Stimulated activated CD8-positive, alpha-beta memory T cell treated with anti-CD3 and anti-CD28 coated beads, Interleukin-12 subunit alpha, Interleukin-12 subunit beta, amount 100 ng/mL, for 24 hours (primary cell): ENCODE data around the gene ANTXR1.

ENCODE experiments used
- DNase-seq: peaks from one replicate; pipeline ENCODE4 v3.0.0-alpha.2; 2020; ENCODE audit errors: extremely low read depth

Gene ANTXR1

DNA sequence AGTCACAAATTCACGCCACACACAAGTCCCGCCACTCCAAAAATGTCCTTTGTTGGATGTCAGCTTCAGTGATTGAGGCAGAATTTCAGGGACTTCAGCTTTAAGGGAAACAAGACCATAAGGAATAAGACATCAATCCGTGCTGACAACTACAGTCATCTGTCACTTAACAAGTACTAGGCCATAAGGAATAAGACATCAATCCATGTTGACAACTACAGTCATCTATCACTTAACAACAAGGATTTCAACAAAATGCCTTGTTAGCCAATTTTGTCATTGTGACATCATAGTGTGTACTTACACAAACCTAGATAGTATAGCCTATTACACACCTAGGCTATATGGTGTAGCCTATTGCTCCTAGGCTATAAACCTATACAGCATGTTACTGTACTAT lies 58.0 kb downstream of the ANTXR1 start:
- DNase-seq = no peak

DNA sequence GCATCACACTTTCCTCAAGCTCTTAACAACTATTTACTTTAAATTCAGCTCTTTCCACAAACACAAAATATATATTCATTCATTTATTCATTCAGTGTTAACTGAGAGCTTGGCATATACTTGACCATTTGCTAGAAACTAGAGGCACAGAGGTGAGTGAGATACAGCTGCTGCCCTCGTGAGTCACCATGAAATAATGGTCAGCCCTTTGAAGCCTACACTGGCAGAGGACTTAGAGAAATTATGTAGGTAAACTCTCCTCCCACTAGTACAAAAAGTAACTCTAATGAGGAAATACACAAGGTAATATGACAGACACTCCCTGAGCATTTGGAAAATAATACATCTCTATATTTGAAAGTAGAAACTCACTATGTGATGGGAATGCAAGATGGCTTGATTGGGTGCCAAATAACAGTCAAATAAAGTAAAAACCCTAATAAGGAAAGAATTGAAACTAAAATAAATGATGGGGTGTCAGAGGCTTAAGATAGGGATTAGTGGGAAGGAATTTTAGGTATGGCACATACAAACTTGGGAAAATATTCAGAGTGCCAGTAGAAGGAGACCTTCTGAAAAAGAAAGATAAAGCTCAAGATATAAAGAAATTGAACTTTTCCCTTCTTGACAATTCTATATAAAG lies 61.1 kb downstream of the ANTXR1 start:
- no peak for DNase-seq

DNA sequence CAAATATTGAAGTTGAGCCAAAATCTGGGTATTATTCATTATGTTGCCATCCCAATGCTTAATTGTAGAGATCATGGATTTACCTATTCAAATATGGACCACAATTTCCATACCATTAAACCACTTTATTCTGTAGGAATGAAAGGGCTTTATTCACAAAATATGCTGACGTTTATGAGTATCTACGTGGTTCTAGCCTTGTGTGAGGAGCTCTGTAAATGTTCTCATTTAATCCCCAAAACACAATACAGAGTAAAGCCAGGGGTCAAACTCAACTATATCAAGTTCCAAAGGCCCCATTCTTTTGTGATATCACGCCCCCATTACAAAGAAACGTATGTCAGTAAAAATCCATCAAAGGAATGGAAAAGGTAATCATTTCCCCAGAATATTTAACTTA lies 61.9 kb downstream of the ANTXR1 start:
- DNase-seq = no peak

DNA sequence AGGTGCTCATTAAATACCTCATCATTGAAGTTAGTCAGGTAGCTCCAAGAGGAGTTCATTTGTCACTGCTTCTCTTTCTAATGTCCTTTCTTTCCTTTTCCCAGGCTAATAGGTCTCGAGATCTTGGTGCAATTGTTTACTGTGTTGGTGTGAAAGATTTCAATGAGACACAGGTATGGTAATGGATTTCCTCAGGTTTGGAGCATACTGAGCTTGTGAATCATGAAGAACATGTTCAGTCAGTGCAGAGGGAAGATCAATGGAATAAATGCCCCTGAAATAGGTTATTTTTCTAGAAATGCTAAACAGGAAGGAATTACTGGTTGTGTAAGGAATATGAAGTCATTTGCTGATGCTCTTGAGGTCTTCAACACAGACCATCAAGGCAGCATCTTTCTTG lies 62.5 kb downstream of the ANTXR1 start:
- DNase-seq = no peak

DNA sequence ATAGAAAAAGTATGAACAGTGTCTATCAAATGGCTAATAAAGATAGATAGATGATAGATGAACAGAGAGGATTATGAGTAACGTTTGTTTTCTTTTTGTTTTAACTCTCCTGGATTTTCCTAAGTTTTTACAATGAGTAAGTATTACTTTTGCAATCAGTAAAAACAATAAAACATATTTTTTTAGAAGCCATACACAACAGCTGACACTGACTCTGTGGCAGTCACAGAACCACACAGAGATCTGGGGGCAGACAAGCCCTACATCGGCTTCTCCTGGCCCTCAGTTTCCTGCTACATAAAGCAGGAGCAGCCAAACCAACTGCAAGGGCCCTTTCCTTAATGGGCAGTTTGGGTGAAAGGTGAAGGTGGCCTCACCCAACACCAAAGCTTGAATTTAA lies 63.6 kb downstream of the ANTXR1 start:
- no peak for DNase-seq

DNA sequence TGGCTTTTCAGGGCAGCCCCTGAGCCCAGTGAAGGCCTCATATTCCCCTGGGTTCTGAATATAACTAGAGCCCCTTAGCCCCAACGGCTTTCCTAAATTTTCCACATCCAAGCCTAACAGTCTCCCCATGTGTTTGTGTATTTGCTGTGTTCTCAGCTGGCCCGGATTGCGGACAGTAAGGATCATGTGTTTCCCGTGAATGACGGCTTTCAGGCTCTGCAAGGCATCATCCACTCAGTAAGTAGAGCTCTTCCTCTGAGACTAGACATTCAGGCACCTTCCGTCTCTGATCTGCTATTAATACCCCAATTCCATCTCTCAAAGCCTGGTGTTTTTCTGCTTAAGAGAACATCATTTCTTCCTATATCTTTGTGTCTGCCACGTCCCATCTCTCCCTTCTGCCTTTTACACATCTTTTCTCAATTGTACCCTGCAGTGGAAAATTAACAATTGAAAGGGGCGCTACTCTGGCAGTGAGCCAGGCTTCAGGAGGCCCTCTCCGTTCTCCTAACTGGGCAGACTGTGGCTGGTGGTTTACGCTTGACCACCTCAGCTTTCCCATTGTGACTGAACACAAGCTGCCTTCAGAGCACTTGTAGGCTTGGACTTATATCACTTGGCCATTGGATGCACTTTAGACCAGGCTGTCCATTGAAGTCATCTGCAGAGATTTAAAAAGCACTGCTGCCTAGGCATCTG lies 64.4 kb downstream of the ANTXR1 start:
- no peak for DNase-seq

DNA sequence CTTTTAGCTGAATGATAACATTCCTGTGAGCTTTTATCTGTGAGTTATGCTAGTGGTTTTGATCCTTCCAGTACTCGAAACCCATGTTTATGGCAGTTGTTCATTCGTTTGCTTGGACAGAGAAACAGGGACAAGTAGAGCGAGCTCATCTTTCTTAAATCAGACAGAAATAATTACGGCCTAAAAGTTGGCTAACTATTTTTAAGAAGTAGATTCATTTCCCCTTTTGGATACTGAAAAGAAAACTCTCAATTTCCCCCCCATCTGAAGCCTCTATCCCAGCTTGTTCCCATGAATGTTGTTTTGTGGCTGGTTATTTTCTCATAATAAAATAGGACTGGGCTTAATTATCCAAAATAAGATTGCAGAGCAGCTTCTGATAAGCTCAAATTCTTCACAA lies 67.1 kb downstream of the ANTXR1 start:
- no peak for DNase-seq

DNA sequence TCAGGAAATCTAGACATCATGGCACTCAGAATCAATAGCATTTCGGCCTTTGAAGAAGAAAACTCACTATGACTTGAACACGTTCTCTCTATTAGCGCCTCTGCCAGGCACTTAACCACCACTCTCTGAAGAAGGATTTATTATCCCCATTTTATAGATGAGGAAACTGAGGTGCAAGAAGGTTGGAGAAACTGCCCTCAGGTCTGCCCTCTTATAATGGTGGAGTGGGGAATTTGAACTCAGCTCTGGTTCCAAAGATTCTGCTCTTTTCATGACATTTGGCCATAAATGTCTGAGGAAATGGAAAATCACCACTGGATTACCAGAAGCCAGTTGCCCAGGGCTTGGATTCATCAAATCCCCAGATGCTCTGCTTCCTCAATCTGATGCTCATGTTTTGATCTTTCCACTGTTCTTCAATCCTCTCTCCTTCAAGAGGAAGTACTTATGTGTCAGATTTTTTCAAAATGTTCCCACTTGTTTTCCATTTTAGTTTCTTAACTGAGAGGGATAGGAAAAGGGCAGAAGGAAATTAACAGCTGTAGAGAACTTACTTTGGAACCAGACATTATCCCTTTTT lies 68.1 kb downstream of the ANTXR1 start:
- DNase-seq = no peak

DNA sequence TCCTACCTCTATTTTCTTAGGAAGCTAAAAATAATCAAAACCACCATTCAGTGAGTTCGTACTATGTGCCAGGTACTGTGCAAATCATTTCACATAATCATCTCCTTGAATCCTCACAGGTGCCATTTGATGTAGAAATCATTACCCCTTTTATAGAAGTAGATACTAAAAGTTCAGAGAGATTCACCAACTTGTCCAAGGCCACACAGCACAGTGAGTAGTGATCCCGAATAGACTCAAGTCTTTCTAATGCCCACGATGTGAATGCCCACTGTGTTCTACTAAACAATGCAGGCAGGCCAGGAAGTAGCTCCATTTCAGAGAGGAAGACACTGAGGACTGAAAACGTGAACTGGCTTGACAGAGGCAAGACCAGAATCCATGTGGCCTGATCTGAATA lies 68.8 kb downstream of the ANTXR1 start:
- no peak for DNase-seq

DNA sequence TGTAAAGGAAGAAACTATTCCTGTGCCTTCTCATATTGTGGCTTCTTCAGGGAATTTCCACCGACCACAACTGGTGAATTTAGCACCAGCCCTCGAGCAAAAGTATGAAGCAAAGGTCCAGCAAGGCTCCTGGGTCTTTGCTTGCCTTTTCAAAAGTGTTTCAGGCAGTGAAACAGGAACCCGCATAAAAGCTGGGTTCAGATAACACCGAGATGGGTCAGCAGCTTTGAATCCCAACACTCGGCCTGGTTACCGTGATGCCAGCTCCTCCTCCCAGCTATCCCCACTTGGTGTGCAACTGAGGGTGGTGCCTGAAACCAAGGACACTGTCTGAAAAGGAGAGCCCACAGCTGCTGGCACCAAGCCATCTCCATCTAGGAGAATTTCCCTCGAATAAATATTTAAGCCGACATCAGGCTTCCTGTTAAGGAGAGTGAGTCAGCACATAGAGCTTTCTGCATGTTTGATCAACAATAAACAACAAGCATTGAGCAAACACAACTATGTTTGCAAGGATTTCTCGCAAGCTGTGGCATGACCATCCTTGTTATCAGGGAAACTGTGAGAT lies 69.5 kb downstream of the ANTXR1 start:
- DNase-seq = no peak

DNA sequence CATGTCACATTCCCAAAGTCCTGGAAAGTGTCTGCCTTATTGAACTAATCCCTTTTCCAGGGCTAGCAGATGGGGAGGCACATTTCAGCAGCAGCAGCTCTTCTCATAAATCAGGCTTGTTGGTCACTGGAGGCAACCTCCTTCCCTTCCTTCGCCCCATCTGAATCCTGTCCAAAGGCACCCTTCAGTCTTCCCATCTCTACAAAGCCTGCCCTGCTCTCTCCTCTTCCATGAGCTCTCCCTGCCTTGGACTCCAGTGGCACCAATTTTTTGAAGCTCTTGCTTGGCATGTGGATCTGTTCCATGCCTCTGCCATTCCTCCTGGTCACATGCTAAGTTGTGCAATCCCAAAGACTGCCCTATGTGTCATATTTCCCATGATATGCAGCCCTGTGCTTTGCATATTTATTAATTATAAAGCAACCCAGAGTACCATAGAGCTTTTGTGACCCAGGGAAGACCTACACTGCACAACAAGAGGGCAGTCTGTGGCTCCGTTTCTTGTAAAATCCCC lies 70.3 kb downstream of the ANTXR1 start:
- no peak for DNase-seq

DNA sequence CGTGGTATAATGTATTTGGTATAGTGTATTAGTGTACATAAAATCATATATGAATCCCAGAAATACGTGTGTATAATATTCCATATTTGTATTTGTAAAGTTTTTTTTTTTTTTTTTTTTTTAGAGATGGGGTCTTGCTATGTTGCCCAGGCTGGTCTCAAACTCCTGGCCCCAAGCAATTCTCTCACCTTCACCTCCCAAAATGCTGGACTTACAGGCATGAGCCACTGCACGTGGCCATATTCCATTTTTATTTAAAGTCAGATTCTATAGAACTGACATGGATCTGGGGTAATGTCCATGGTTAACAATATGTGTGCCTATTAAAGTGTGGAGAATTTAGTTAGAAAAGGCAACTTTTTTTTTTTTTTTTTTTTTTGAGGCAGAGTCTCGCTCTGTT lies 71.5 kb downstream of the ANTXR1 start:
- no peak for DNase-seq

DNA sequence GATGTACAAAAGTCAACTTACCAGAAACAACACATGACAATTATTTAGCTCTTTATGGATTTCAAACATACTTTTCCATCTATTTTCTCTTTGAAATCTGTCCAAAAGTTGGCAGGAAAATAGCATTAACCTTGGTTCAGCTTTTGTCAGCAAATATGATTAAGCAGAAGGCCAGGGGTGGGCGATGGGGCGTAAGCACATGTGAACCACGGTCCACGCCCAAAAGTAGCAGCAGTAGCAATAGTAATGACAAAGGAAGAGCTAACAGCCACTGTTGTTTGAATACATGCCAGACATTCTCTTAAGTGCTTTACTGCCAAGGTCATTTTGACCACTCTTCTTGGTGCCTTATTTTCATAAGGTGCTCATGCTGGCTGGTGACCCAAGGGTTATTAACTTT lies 73.5 kb downstream of the ANTXR1 start:
- no peak for DNase-seq

DNA sequence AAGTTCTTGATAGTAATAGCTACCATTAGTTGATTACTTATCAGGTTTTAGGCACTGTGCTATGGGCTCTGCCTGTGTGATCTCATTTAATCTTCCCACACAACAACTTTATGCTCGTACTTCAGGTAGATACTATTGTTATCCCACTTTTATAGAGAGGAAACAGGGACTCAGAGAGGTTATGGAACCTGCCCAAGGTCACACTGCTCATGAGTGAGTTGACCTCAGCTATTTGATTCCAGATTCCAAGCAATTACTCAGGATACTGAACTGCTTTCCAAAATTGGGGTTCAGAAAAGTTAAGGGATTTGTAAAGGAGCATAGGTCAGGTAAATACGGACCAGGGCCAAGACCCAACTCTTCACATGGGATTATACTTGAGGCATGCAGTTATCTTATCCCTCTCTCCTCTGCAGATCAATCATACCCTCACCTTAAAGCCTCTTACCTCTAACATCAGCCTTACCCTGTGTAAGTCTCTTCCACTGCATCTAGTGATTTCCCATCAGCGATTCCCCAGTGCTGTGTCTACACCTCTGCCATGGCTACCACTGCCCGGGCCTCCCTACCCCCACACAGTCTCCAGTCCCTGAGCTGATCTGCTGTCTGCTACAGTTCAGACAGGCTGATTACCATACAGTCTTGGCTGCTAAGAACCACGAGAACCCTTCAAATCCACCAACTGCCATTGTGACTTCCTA lies 74.4 kb downstream of the ANTXR1 start:
- DNase-seq = no peak

DNA sequence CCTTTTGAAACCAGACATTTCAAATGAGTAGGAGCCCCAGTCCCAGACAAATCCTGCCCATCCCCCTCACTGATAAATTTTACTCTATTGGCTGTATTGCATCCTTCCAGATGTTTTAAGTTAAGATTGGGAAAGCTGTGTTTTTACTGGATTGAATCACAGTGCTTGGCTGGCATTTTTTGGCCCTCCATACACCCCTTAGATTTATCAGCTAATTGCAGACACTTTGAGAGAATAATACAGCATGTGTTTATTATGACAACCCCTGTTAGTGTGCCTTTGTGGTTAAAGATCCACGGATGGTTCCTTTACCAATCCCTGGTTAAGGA lies 74.9 kb downstream of the ANTXR1 start:
- DNase-seq = no peak

DNA sequence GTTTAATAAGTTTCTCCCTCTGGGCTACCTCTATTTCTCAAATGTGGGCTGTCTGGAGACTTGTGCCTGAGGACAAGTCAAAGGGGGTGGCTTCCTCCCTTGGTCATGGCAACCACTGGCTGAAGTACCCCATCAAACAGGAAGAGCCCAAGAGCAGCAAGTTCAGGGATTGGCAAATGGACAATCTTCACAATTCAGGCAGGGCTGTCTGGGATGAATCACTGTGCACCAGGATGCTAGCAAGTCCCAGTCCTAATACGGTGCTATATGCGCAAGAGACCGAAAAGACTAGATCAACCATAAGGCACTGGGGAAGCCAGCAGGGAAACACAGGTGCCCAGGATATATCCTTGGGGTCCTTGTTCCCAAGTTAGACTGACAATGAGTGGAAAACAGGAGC lies 75.5 kb downstream of the ANTXR1 start:
- no peak for DNase-seq

DNA sequence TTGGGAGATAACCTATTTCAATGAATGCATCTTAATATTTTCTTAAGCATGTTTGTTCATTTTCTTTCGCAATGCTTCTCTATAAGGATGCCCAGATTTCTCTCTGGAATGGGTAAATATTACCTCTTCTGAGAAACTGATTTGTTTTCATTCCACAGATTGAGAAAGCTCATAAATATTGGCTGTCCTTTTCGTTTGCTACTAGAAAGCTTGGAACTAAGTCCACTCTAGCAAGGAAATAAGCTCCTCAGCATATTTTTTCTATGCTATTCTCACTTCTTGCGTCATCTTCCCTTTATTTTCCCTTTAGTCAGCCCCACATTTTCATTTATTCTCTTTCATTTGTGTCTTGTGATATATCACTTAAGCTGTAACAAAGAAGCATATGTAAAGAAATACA lies 76.3 kb downstream of the ANTXR1 start:
- DNase-seq = no peak

DNA sequence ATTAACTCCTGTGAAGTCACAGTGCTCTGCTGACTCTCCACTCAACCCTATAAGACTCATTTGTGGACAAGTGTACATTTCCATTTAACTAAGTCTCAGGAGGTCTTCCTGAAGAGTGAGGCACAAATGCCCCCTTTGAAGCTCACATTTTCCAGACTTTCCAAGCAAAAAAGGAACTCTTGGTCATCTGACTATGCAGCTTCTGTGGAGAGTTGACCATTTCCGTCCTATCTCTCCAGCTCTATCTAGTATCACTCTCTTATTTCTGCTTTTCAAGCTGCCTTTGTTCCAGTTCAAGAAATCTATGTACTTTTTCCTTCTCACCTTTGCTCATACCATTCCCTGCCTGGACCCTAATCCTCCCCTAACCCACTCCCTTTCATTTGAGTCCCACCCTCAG lies 77.0 kb downstream of the ANTXR1 start:
- no peak for DNase-seq

DNA sequence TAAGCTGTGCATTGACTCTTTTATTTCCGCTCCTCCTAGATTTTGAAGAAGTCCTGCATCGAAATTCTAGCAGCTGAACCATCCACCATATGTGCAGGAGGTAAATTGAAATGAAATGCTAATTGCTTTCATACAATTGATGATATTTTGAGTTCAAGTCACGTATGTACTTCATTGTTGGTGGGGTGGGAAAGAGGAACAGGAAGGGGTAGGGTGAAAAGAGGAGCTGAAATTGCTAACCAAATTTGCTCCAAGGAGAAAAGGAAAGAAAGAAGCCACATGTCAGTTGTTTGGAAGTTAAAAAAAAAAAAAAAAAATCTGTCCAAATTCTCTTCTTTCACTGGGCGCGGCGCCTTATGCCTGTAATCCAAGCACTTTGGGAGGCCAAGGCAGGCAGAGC lies 77.8 kb downstream of the ANTXR1 start:
- no peak for DNase-seq

DNA sequence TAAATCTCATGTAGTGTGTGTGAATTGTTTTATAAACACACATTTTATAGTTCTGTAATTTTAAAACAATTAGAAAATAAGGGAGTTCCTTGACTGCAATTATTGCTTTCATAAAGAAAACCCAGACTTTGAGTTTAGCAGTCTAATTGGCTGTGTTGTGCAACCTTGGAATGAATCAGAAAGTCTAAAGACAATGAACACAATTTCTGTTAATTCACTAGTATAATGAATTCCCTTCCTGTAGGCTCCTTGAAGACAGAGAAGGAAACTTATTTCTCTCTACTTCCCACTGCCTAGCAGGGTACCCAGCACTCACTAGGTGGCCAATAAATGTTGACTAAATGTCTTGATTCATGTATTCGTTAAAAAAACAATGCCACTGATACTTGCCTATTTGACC lies 79.9 kb downstream of the ANTXR1 start:
- DNase-seq = no peak

DNA sequence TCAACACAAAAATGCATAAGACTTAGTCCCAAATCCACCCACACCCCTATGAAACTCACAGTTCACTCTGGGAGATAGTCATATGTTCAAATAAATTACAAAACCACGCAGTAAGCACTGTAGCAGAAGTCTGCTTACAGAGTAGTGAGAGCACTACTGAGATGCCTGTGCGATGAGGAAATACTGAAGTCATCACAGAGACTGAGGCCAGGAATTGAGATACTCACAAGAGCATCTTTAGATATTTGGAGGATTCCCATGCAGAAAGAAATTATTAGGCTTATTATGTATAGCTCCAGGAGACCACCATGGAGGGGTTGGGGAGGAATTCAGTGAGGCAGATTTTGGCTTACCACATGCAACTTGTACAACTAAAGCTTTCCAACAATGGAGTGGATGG lies 82.3 kb downstream of the ANTXR1 start:
- no peak for DNase-seq

DNA sequence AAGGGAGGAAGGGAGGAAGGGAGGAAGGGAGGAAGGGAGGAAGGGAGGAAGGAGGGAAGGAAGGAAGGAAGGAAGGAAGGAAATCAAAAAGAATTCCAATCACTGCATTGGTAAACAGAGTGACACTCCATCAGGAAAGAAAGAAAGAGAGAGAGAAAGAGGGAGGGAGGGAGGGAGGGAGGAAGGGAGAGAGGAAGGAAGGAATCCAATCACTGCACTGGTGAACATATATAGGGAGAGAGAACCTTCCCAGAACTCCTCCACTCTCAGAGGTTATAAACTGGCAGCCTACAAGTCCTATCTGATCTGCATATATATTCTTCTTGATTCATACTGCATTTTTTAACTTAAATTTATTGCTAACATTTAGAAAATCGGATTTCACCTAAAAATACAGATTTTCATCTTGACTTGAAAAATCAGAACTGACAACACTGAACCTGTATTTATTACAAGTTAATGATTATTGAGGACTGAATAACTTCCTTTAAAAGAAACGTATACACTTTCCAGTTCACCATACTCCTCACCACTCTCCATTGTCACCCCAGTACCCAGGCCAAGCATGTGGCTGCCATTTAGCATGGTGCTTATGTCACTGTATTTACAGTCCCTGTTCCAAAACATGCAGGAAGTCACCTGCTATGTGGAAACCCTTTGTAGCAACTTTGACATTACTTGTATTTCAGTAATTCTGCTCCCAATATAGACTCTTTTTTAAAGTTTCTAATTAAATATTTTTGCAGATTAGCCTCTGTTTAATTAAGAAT lies 83.5 kb downstream of the ANTXR1 start:
- no peak for DNase-seq
